Measurements from ENCODE around the gene CASP2.

- TF ChIP-seq CTCF (IDR thresholded peaks at IDR 0.05) (peak; percentile 47), USF1 (IDR thresholded peaks at IDR 0.05; ENCODE audit: borderline replicate concordance, low read depth) (no peak), USF2 (IDR thresholded peaks at IDR 0.05; ENCODE audit: borderline replicate concordance, low read depth, low read length) (no peak), EP300 (IDR thresholded peaks at IDR 0.05; ENCODE audit: borderline replicate concordance in 1 of 2, low read depth in 1 of 2, low read length in 1 of 2) (no peak), SMC3 (IDR thresholded peaks at IDR 0.05; ENCODE audit: low read depth, low read length) (no peak), GABPA (IDR thresholded peaks at IDR 0.05; ENCODE audit: low read depth) (peak; percentile 20; the same call in 1 of the 2 replicates), JUND (IDR thresholded peaks at IDR 0.05) (no peak), CHD2 (IDR thresholded peaks at IDR 0.05; ENCODE audit: low read length, partially characterized antibody) (peak; percentile 52), NRF1 (IDR thresholded peaks at IDR 0.05; ENCODE audit: low read depth, low read length) (peak; percentile 100), RCOR1 (IDR thresholded peaks at IDR 0.05; ENCODE audit: low read length) (no peak), SIN3A (IDR thresholded peaks at IDR 0.05; ENCODE audit: borderline replicate concordance, low read depth, low read length) (peak; percentile 87)
Measured at GRCh38 chr7:143287935-143288826, at the start of gene CASP2.

Measured in SK-N-SH (cell line).